Measurements from ENCODE around the gene RPL3.

DNA sequence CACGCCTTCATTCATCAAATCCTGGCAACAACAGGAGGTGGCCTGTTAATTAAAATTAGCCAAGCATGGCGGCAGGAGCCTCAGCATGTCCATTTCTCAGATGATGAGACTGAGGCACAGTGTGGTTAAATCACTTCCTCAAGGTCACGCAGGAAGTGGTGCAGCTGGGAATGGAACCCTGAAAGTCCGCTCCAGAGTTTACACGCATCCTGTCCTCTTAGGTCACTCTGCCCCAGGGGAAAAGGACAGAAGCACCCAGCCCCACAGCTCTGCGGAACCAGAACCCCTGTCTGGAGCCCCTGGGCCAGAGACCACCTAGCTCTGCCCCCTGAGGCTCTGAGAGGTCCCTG is 19.6 kb downstream of the RPL3 start:
- TF ChIP-seq ELF4 (IDR thresholded peaks at IDR 0.05) (no peak), FOXK2 (IDR thresholded peaks at IDR 0.05) (no peak), TARDBP (IDR thresholded peaks at IDR 0.05) (no peak), SP1 (IDR thresholded peaks at IDR 0.05) (no peak), SUZ12 (IDR thresholded peaks at IDR 0.05) (no peak), FOXA1 (IDR thresholded peaks at IDR 0.05) (no peak), ZNF384 (IDR thresholded peaks at IDR 0.05) (no peak), BHLHE40 (IDR thresholded peaks at IDR 0.05; ENCODE audit: borderline replicate concordance) (no peak)

All from HEK293T (cell line).